Ecto neural progenitor cell (in vitro differentiated cells): ENCODE data around the gene TRAK2.
"Not testable (repeated sequence)": the region's sequence is repeated elsewhere in the genome, so short reads cannot be mapped to it uniquely, and the experiment has no call there.

Experiments
- DNase-seq: peaks from one replicate; pipeline ENCODE4 v3.0.0-alpha.2; 2018; ENCODE audit warnings: low spot score

TRAK2 gene

DNA sequence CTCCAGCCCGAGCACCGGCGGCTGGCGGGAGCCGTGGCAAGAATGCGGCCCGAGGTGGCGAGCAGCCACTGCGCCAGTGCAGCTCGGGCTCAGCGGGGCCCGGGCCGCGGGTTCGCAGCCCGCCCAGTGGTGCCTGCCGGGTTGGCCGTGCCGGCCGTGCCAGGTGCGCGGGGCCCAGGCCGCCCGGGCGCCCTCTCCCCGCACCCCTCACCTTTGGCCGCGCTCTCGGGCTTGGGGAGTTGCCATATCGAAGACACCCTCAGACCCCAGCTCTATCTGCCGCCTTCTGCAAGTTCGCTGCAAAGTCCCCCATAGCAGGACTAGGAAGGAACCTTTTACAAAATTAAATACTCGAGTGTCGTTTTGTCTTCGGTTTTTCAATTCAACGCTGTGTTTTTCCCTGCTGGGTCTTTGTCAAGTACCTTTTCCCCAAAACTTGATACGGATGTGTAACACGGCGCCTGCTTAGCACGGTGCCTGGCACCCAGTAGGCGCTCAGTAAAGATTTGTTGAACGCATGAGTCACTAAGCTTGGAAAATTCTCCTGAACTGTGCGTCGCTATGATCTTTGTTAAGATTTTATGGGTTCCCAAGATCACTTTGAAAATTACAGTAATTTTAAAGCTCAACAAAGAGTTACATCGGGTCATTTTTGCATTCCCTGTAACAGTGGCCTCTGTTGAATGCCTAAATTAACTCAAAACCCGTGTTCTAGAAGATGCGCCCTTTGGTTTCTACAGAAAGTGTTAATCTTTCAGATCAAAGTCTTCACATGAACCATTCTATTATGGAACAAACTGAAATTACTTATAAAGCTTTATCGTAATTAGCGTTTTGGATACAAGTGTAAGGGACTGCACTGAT, 1.0 kb upstream of the TRAK2 start:
- DNase-seq, result no peak

DNA sequence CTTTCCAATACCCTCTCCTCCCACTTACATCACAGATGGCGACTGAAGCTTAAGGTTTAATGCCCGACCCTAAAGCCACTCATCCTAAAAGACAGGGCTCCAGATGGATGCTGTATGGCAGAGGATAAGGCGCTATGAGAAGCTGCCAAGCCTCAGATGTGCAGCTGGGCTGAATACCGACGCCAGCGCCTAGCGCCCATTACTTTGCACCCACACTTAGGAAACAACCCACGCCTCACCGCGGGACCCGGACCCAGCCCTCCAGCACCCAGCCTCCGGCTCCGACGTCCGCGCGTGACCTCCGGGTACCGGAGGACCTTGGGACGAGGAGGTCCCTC, 335 bp downstream of the TRAK2 start:
- no peak for DNase-seq

DNA sequence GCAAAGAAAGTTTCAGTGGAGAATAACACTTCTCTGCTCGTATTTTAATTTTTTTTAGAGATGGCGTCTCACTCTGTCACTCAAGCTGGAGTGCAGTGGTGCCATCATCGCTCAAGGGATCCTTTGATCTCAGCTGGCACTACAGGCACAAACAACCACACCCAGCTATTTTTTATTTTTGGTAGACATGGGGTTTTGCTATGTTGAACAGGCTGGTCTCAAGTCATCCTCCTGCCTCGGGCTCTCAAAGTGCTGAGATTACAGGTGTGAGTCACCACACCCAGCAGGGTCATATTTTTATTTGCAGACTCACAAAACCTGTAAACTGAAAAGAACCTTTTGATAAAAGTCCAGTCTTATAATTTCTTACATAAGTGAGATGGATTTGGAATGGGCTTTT, 2.6 kb downstream of the TRAK2 start:
- no peak for DNase-seq

DNA sequence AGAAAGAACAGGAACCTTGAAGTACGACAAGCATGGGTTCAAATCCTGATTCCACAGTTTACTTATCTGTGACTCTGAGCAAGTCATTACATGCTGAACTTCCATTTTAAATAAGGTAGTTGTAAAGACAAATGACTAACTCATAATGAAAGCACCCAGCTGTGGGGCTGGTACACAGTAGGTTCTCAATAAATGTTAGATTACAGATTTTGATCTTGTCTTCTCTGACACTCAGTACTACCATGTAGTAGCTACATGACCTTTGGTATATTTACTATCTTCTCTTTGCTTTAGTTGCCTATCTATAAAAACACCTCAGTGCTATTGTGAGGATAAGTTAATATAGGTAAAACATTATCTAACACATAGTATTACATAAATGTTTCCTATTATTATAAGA, 3.2 kb downstream of the TRAK2 start:
- DNase-seq, result no peak

DNA sequence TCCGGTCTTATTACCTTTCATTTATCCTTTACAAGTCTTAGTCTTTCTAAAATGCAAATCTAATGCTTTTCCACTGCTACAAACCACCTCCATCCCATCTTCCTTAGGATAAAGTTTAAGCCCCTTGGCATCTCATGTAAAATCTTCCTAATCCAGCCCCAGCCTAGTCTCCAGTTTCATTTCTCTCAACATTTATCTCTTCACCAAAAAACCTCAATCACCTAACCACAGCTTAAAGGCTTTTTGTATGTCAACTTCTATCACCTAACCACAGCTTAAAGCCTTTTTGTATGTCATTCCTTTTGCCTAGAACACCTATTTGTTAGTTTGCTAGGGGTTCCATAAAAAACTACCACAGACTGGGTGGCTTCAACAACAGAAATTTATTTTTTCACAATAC, 4.2 kb downstream of the TRAK2 start:
- no peak for DNase-seq

DNA sequence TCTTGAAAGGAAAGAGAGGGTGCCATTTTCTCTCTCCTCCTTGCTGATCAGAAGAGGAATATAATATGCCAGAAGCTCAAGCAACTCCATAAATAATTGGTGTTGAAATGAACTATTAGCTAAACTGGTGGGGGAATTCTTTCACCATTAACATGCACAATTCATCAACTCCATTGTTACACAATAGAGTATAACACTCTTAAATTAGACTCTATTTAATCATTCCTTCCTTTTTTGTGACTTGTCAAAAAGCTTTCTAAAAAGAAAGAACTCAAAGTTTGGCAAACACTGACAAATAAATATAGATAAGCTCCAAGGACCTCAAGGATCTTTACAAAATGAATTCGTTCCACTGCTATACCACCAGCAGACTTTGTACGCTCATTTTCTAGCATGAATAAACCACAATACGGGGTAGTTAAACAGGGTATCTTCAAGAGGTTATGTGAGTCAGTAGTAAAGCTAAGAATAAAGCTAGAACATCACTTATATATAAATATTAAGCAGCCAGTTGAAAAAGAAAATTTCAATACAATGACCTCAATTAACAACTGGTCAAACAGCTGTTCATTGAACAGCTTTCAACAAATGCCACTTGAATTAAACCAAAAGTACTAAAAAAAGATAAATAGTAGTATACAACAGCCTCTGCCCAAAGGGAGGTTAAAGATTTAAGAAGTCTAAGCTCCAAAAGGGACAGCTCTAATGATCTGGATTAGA, 6.4 kb downstream of the TRAK2 start:
- DNase-seq, result no peak

DNA sequence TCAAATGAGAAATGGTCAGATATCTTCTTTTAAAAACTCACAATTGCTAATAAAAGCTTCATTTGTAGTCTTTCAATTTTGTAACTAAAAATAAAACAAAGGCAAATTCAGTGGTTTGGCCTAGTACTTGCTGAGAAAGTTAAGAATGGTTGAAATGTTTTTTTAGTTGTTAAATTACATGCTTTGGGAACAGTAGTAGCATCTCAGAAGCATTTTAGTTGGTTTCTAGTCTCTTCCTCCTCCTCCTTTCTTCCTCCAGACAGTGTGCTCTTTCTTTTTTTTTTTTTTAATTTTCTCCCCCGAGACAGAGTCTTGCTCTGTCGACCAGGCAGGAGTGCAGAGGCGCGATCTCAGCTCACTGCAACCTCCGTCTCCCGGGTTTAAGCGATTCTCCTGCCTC, 9.8 kb downstream of the TRAK2 start:
- no peak for DNase-seq

DNA sequence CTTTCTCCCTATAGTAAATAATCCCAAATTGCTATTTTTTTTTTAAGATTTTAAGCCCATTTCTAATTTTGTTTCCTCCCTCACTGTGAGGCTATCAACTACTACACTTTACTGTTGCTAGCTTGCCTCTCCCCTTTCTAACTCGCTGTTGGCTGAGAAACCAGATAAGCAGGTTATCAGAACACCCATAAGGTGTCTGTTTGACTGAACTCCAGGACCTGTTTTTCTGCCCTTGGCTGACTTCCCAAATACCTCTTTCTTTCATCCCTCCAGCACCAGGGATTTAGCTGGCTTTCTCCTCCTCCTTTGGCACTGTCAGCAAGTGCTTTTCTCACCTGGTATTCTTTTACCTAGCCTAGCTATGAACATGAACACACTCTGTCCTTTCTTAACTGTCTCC, 11.1 kb downstream of the TRAK2 start:
- no peak for DNase-seq

DNA sequence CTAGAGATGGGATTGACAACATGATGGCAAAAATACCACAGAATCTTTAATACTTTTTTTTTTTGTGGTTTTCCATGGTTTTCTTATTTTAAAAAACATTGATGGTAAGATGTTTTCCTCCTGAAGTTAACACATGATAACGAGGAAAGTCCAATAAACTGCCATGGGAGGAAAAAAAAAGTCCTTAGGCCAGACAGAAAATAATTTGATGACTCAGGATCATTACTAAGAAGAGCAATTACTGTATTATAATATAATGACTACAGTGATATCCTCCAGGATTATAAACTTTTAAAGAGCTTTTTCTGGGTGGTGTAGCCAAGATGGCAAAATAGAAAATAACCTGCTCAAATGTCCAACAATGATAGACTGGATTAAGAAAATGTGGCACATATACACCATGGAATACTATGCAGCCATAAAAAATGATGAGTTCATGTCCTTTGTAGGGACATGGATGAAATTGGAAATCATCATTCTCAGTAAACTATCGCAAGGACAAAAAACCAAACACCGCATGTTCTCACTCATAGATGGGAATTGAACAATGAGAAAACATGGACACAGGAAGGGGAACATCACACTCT, 11.8 kb downstream of the TRAK2 start:
- not testable (repeated sequence) for DNase-seq

DNA sequence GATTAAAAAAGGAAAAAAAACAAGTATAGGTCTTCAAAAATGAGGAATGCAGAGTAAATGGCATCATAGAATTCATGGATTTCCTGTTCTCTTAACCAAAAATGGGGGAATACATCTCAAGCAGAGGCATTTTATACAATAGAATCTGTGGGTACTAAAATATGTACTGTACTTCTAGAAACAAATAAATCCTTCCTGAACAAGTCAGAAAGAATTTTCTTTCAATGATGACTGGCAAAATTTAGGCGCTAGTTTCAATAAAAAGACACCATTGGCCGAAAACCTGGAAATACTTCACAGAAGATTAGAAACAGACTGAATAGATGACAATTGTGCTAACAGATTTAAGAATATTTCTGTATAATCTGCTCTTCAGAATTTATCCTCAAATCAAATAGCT, 15.1 kb downstream of the TRAK2 start:
- no peak for DNase-seq

DNA sequence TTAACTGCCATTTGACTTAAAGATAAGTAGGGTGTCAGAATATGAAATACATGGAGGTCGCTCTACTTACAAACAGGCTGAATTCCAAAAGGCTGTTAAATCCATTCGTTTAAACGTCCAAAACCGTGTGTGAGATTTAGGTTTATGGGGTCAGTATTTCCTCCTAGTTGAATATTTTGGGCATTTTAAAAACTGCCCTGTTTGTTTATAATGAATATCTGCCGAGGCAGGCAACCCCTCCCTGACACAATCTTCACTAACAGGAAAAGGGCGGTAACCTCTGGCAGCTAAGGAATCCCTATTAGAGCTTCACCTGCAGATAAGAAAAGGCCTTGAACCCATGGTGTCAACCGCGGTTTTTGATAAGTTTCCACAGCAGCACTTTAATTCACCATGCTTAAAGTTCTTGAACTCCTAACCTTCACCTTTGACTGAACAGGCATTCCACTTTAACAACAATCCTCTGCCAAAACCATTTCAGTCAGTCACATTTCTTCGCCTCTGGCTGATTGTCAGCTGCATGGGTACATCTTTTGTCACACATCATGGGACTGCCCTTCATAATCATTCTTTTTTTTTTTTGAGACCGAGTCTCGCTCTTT, 17.8 kb downstream of the TRAK2 start:
- no peak for DNase-seq

DNA sequence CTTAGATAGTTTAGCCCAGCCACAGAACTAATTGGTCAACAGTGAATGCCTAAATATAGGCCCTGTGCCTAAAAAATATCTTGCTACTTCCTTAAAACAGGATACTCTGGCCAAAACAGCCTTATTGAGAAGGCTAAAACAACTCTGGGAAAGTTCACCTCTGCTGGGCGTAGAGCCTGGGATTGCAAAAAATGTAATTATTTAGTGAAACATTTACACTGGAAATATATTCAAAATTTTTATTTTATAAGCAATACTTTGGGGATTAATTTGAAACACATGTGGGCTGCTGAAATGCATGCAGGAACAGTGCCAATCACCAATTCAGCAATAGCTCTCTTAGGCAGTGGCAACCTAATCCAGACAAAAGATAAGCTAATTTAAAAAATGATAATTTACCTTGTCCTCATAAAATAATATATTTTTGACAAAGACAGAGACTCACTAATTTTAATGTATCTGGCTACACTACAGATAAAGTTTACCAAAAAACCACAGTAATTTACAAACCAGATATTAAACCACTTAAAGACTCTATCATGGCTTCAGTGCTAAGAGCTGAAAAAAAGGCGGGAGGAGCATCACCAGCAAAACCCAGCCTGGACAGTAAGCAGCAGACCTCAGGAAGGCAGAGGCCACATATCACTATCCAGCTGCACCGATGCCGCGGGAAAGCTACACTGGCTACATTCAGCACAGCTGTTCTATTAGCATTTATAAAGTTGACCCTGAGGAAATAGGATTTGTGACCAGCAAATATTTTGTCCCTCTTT, 18.5 kb downstream of the TRAK2 start:
- DNase-seq, result no peak

DNA sequence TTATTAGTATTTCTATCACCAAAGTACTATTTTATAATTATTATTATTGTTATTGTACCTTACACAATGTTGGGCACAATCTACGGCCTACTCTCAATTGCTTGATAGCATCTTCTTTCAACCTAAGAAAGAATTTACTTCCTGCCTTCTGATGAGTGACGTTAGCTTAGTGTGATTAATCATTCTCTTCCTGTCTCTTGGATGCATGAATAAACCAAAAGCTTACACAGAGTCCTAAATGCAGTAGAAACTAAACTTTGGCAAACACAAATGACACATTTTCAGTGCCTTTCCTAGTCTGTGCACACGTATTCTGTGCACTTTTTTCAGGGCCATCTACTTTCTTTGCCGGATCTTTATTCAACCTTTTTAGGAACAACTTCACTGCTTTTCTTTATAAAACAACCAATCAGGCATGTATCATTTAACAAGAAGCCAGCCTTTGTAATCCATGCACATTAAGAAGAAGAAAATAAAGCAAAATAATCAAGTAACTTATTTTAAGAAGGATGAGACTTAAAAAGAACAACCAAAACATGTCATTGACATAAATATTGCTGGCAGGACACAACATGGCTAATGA, 19.1 kb downstream of the TRAK2 start:
- no peak for DNase-seq

DNA sequence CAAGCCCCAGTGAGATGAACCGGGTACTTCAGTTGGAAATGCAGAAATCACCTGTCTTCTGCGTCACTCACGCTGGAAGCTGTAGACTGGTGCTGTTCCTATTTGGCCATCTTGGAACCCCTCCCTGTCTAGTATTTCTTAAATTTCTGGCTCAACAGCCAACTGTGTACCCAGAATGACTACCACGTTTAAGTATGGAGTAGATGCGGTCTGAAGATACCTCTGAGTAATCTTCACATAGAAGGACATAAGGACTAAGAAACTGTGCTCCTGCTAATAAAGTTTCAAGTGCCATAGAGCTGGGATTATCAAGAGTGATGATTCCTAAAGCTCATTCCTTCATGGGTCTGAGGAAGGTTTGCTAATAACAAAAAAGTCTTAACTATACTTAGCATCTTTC, 20.4 kb downstream of the TRAK2 start:
- DNase-seq, result no peak

DNA sequence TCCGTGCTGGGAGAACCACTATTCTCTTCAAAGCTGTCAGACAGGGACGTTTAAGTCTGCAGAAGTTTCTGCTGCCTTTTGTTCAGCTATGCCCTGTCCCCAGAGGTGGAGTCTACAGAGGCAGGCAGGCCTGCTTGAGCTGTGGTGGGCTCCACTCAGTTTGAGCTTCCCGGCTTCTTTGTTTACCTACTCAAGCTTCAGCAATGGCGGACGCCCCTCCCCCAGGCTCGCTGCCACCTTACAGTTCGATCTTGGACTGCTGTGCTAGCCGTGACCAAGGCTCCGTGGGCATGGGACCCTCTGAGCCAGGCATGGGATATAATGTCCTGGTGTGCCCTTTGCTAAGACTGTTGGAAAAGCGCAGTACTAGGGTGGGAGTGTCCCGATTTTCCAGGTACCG, 20.9 kb downstream of the TRAK2 start:
- not testable (repeated sequence) for DNase-seq

DNA sequence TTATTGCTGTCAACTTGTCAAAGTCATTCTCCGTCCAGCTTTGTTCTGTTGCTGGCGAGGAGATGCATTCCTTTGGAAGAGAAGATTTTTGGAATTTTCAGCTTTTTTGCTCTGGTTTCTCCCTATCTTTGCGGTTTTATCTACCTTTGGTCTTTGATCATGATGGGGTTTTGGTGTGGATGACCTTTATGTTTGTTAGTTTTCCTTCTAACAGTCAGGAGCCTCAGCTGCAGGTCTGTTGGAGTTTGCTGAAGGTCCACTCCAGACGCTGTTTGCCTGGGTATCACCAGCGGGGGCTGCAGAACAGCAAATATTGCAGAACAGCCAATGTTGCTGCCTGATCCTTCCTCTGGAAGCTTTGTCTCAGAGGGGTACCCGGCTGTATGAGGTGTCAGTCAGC, 21.4 kb downstream of the TRAK2 start:
- not testable (repeated sequence) for DNase-seq

DNA sequence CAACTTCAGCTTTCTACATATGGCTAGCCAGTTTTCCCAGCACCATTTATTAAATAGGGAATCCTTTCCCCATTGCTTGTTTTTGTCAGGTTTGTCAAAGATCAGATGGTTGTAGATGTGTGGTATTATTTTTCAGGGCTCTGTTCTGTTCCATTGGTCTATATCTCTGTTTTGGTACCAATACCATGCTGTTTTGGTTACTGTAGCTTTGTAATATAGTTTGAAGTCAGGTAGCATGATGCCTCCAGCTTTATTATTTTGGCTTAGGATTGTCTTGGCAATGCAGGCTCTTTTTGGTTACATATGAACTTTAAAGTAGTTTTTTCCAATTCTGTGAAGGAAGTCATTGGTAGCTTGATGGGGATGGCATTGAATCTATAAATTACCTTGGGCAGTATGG, 22.9 kb downstream of the TRAK2 start:
- not testable (repeated sequence) for DNase-seq

DNA sequence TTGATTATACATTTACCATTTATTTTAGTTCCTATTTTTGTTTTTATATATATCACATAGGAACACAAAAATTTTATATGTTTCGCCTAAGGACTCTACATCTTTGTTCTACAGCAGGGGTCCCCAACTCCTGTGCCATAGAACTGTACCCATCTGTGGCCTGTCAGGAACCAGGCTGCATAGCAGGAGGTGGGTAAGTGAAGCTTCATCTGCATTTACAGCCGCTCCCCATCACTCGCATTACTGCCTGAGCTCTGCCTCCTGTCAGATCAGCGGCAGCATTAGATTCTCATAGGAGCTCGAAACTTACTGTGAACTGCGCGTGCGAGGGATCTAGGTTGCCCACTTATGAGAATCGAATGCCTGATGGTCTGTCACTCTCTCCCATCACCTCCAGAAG, 25.3 kb downstream of the TRAK2 start:
- DNase-seq, result no peak

DNA sequence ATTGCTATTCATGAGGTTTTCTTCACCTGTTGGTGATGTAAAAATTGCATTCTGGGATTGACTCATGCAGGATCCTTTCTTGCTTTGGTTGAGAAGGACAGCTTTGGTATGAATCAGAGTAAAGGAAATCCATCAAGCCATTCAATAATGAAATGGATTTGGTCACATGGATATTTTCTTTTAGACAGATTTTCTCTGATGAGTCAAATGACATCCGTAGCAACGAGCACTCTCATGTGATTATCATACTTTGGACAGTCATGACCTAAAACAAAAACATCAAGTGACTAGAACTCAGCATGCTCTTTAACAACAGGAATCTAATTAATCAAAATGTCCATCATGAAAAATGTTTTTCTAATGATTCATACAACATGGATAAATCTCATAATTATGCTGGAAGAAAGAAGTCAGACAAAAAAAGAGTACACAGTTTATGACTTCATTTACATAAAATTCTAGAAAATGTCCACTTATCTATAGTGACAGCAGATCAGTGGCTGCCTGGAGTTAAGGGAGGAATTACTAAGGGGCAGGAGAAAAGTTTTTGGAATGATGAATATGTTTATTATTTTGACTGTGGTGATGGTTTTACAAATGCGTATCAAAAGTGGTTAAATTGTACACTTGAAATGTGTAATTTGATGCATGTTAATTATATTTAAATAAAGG, 30.7 kb downstream of the TRAK2 start:
- no peak for DNase-seq

DNA sequence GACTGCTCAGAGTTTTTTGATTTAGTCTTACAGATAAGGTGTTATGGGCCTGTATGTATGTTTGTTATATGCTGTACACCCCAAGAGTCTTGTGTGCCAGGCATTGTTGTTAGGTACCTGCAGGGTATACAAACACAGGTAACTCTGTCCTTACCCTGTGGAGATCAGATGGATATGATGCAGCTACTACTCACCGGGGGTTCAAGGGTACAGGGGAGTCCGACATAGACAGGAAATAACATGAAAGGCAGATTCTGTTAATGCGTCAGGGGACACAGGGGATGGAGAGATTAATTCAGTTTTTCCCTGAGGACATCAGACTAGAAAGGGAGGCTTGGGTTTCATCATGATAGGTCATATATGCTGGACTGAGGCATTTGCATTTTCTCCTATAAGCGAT, 31.3 kb downstream of the TRAK2 start:
- DNase-seq, result no peak

DNA sequence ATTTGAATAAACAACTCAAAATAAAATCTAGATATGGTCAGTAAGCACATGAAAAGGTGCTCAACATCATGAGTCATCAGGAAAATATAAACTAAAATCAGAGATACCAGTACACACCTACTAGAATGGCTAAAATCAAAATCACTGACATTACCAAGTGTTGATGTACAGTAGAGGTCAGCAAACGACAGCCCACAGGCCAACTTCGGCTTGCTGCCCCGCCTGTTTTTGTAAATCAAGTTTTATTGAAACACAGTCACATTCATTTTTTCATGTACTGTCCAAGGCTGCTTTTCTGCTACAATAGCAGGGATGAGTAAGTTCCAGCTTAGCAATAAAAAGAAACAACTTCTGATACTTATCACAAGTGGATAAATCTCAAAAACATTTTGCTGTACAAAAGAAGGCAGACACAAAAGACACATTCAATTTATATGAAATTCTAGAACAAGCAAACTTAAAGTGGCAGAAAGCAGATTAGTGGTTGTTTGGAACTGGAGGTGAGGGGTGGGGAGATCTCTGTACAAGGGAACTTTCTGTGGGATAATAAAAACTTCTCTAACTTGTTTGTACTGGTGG, 32.1 kb downstream of the TRAK2 start:
- no peak for DNase-seq
